Measurements from ENCODE around the gene SPATA22. TPM values are rescaled to one million over a fixed set of nuclear protein-coding genes. Genes with fewer than 3 reads are reported as not detected.

The SPATA22 gene
- total RNA-seq, 1 donor from 2014 or later: not detected

DNA sequence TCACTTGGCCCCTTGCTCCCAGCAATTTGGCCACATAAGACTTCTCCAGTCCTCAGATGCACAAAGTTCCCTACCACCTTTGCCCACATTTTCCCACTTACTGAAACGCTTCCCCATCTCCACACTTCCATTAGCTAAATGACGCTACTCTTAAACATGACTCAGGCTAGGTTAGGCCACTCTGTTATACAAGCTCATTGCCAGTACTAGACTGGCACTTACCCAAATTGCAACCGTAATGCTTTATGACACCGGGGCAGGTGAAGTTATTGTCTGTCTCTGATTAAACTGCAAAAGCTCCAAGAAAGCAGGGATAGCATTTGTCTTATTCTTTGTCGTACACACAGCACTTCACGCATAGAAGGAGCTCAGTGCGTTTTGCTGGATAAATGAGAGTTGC, 33.4 kb upstream of the SPATA22 start:
- DNase-seq (ENCODE audit: low spot score, unreplicated experiment): no peak
- peaks cover 4% of the 10 kb centered on the region for H3K36me3 Mint-ChIP-seq (ENCODE audit: insufficient read depth)
- no peak overlapping the region for H3K4me3 Mint-ChIP-seq (ENCODE audit: low read depth)
- H3K9me3 Mint-ChIP-seq (ENCODE audit: low read depth): peaks cover 10% of the 10 kb centered on the region
- no peak overlapping the region for H3K27ac Mint-ChIP-seq
- H3K27me3 Mint-ChIP-seq: no peaks in the 10 kb centered on the region
- TF ChIP-seq, protein P1, sequence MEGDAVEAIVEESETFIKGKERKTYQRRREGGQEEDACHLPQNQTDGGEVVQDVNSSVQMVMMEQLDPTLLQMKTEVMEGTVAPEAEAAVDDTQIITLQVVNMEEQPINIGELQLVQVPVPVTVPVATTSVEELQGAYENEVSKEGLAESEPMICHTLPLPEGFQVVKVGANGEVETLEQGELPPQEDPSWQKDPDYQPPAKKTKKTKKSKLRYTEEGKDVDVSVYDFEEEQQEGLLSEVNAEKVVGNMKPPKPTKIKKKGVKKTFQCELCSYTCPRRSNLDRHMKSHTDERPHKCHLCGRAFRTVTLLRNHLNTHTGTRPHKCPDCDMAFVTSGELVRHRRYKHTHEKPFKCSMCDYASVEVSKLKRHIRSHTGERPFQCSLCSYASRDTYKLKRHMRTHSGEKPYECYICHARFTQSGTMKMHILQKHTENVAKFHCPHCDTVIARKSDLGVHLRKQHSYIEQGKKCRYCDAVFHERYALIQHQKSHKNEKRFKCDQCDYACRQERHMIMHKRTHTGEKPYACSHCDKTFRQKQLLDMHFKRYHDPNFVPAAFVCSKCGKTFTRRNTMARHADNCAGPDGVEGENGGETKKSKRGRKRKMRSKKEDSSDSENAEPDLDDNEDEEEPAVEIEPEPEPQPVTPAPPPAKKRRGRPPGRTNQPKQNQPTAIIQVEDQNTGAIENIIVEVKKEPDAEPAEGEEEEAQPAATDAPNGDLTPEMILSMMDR (IDR thresholded peaks at IDR 0.05; ENCODE audit: unreplicated experiment): no peak
- no peaks in the 10 kb centered on the region for H3K4me1 Mint-ChIP-seq (ENCODE audit: low read depth)

DNA sequence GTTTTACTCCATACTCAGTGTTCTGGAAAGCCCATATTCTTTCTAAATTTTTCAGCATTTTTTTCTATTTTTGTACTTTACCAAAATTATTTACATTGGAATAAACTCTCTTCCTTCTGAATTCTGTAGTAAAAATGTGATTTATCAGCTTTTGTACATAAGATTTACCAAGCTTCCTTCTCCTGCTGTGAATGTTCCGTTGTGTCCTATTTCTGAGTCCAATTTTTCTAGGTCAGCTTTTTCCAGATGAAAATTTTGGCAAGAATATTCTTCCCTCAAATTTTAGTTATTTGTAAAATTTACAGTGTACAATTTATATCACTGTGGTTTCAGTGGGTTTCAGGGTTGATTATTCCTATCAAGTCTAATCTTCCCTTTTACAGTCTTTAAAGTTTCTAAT, 31.7 kb upstream of the SPATA22 start:
- no peak for DNase-seq (ENCODE audit: low spot score, unreplicated experiment)
- Mint-ChIP-seq H3K36me3 (ENCODE audit: insufficient read depth) (peaks cover 4% of the 10 kb centered on the region), H3K27me3 (no peaks in the 10 kb centered on the region), H3K9me3 (ENCODE audit: low read depth) (peaks cover 7% of the 10 kb centered on the region), H3K4me3 (ENCODE audit: low read depth) (no peak overlapping the region), H3K27ac (no peak overlapping the region), H3K4me1 (ENCODE audit: low read depth) (no peaks in the 10 kb centered on the region)
- TF ChIP-seq, protein P1 (IDR thresholded peaks at IDR 0.05; ENCODE audit: unreplicated experiment): no peak

DNA sequence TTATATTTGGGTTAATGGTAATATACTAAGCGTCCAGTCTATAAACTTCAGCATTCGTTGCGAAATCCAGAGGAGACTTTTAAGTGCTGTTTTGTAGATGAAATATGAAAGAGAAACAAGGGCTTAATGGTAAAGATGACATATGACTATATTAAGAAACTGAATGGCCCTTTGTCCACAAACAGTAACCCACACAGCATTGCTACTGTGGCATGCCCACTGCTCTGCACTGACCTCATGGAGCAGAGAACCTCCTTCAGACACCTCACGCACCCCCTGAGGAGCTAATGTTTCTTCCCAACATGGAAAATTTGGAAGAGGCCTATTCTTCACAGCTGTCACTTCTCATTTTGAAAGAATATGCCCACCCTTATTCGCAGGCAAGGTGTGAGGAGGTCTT, 30.8 kb upstream of the SPATA22 start:
- DNase-seq (ENCODE audit: low spot score, unreplicated experiment): no peak
- TF ChIP-seq, protein P1 (IDR thresholded peaks at IDR 0.05; ENCODE audit: unreplicated experiment): no peak
- H3K27me3 Mint-ChIP-seq: no peaks in the 10 kb centered on the region
- H3K9me3 Mint-ChIP-seq (ENCODE audit: low read depth): peaks cover 7% of the 10 kb centered on the region
- H3K27ac Mint-ChIP-seq: no peak overlapping the region
- peaks cover 4% of the 10 kb centered on the region for H3K36me3 Mint-ChIP-seq (ENCODE audit: insufficient read depth)
- no peaks in the 10 kb centered on the region for H3K4me1 Mint-ChIP-seq (ENCODE audit: low read depth)
- no peak overlapping the region for H3K4me3 Mint-ChIP-seq (ENCODE audit: low read depth)

DNA sequence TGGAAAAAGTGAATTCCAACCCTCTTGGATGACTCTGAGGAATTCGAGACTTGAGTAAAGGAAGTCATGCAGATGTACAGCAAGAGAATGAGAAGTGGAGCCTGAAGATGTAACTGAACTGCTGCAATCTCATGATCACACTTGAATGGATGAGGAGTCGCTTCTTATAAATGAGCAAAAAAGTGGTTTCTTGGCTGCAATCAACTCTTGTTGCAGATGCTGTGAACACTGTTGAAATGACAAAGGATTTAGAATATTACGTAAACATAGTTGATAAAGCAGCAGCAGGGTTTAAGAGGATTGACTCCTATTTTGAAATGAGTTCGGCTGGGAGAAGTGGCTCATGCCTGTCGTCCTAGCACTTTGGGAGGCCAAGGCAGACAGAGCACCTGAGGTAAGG, 29.7 kb upstream of the SPATA22 start:
- DNase-seq (ENCODE audit: low spot score, unreplicated experiment): no peak
- Mint-ChIP-seq H3K4me1 (ENCODE audit: low read depth) (peaks cover 5% of the 10 kb centered on the region), H3K9me3 (ENCODE audit: low read depth) (peaks cover 7% of the 10 kb centered on the region), H3K27me3 (no peaks in the 10 kb centered on the region), H3K4me3 (ENCODE audit: low read depth) (no peak overlapping the region), H3K27ac (no peak overlapping the region), H3K36me3 (ENCODE audit: insufficient read depth) (peaks cover 4% of the 10 kb centered on the region)
- TF ChIP-seq, protein P1 (IDR thresholded peaks at IDR 0.05; ENCODE audit: unreplicated experiment): no peak

DNA sequence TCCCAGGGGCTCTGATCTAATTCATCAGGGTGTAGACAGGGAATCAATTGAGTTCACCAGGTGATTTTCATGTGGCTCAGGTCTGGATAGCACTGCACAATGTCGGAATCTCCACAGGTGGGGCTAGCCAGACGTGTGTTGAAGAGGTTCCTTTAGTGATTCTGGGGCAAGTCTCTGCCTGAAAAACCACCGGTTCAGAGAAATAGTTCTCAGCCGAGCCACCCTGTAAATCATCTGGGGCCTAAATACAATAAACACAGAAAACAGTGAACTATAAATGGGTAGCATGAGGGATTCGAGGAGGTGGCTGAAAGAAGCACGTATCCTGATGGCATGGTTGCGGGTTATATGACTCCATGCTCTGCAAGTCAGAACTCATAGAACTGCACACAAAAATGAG, 25.5 kb upstream of the SPATA22 start:
- H3K9me3 Mint-ChIP-seq (ENCODE audit: low read depth): peaks cover 12% of the 10 kb centered on the region
- peaks cover 4% of the 10 kb centered on the region for H3K36me3 Mint-ChIP-seq (ENCODE audit: insufficient read depth)
- DNase-seq (ENCODE audit: low spot score, unreplicated experiment): no peak
- no peak overlapping the region for H3K4me3 Mint-ChIP-seq (ENCODE audit: low read depth)
- H3K27me3 Mint-ChIP-seq: no peaks in the 10 kb centered on the region
- H3K4me1 Mint-ChIP-seq (ENCODE audit: low read depth): peaks cover 6% of the 10 kb centered on the region
- H3K27ac Mint-ChIP-seq: peak overlapping the region; percentile 8
- TF ChIP-seq, protein P1 (IDR thresholded peaks at IDR 0.05; ENCODE audit: unreplicated experiment): no peak
